HepG2 (cell line): ENCODE data around the gene UPB1. TPM values are rescaled to one million over a fixed set of nuclear protein-coding genes. Genes with fewer than 3 reads are reported as not detected.

Experiments used
- ATAC-seq: fragments of 200-7000 bp; cut with Tn5 transposase; 3 replicates; pipeline ENCODE4 v1.9.1; 2020; ENCODE audit warnings: mild to moderate bottlenecking, moderate library complexity
- BruUV-seq: library from RNA; stranded (reverse); fragments of 400-500 nt; replicated peaks from 2 replicates; lab custom pipeline; 2021; lab: Mats Ljungman, UMichigan
- CTCF ChIA-PET: fragments of 300-600 bp; formaldehyde crosslinking; extraction: SDS; loops from one replicate; lab custom pipeline; 2021; ENCODE audit warnings: low total read pairs, inconsistent platforms, low intra/inter-chr PET ratio; lab: Yijun Ruan, JAX
- POLR2A ChIA-PET: fragments of 350-600 bp; sonication (Branson Sonifier 250); formaldehyde crosslinking; loops from one replicate; lab custom pipeline; 2020; ENCODE audit warnings: antibody characterized with exemption, inconsistent platforms; lab: Yijun Ruan, JAX
- DNase-seq: peaks from one replicate; pipeline ENCODE4 v3.0.0-alpha.2; 2015; ENCODE audit warnings: low spot score
- FAIRE-seq: peaks from 3 replicates; lab custom pipeline; 2011; peaks lifted over from hg19 to GRCh38; lab: Jason Lieb, UNC
- H2AFZ ChIP-seq: one replicate; pipeline ENCODE4 v1.6.1; 2011; ENCODE audit warnings: low read length, inconsistent platforms
- H3K27ac ChIP-seq: fragments of 300-600 bp; 3 replicates; pipeline ENCODE4 v1.8.0; 2011; ENCODE audit warnings: mixed run types, mild to moderate bottlenecking, mixed read lengths, low read length, inconsistent platforms; ENCODE audit not compliant: insufficient read depth; ENCODE audit errors: extremely low read length
- H3K27me3 ChIP-seq, 2 experiments: fragments of 200-600 bp in 1 of 2; 2 replicates in 1 of 2; 3 replicates in 1 of 2; pipeline versions ENCODE4 v1.6.0 to v1.8.0; 2011; ENCODE audit warnings: low read length in 2 of 2, mild to moderate bottlenecking in 2 of 2, moderate library complexity in 2 of 2, inconsistent platforms in 1 of 2; ENCODE audit not compliant: insufficient read depth in 2 of 2, control insufficient read depth in 1 of 2
- H3K36me3 ChIP-seq, 2 experiments: fragments of 200-600 bp in 1 of 2; replicated peaks in 1 of 2; 2 replicates in 1 of 2; 3 replicates in 1 of 2; pipeline versions ENCODE4 v1.5.1 to v1.8.0; 2011; ENCODE audit warnings: low read length in 2 of 2, inconsistent platforms in 1 of 2; ENCODE audit not compliant: insufficient read depth in 2 of 2, control insufficient read depth in 1 of 2
- H3K4me1 ChIP-seq: 2 replicates; pipeline ENCODE4 v1.5.1; 2012; ENCODE audit warnings: low read length, inconsistent platforms; ENCODE audit not compliant: insufficient read depth
- H3K4me2 ChIP-seq: 2 replicates; pipeline ENCODE4 v1.6.0; 2011; ENCODE audit warnings: low read depth, low read length, inconsistent platforms
- H3K4me3 ChIP-seq, 3 experiments: fragments of 200-600 bp in 1 of 3; sonication (generic), shearing (Covaris generic) in 1 of 3; replicated peaks in 1 of 3; 2 replicates each; pipeline ENCODE4 v1.5.1; 2011 to 2016; ENCODE audit warnings: low read length in 3 of 3, inconsistent platforms in 2 of 3, low read depth in 2 of 3, mild to moderate bottlenecking in 2 of 3, control low read depth in 1 of 3, mixed read lengths in 1 of 3; ENCODE audit not compliant: insufficient read depth in 1 of 3
- H3K79me2 ChIP-seq: one replicate; pipeline ENCODE4 v1.6.1; 2011; ENCODE audit warnings: low read length, inconsistent platforms; ENCODE audit not compliant: insufficient read depth
- H3K9ac ChIP-seq: 2 replicates; pipeline ENCODE4 v1.6.0; 2011; ENCODE audit warnings: mild to moderate bottlenecking, low read depth, low read length, inconsistent platforms; ENCODE audit not compliant: insufficient read depth
- H3K9me3 ChIP-seq: 2 replicates; pipeline ENCODE4 v1.5.1; 2012; ENCODE audit warnings: mild to moderate bottlenecking, low read length
- H4K20me1 ChIP-seq: 2 replicates; pipeline ENCODE4 v1.6.0; 2011; ENCODE audit warnings: inconsistent platforms, mild to moderate bottlenecking, low read length, moderate library complexity; ENCODE audit not compliant: insufficient read depth
- FOSL2 ChIP-seq: sonication (generic); formaldehyde crosslinking; IDR thresholded peaks from 2 replicates; pipeline ENCODE4 v1.4.0; 2020; ENCODE audit warnings: missing genetic modification reagents
- KDM3A ChIP-seq: IDR thresholded peaks from 2 replicates; pipeline ENCODE4 v1.6.1; 2018; ENCODE audit warnings: low read depth, missing compliant biosample characterization
- MAF1 ChIP-seq: sonication (generic); formaldehyde crosslinking; IDR thresholded peaks from 2 replicates; pipeline ENCODE4 v1.5.0; 2020; ENCODE audit warnings: missing genetic modification reagents, borderline replicate concordance
- MIER2 ChIP-seq: IDR thresholded peaks from 2 replicates; pipeline ENCODE4 v1.6.1; 2016; ENCODE audit warnings: missing biosample characterization, missing genetic modification reagents
- MYC ChIP-seq: sonication (generic); formaldehyde crosslinking; IDR thresholded peaks from 2 replicates; pipeline ENCODE4 v1.9.0; 2021; ENCODE audit warnings: missing genetic modification reagents, borderline replicate concordance
- NCOA1 ChIP-seq: sonication (generic); formaldehyde crosslinking; IDR thresholded peaks from 2 replicates; pipeline ENCODE4 v1.9.0; 2021; ENCODE audit warnings: missing genetic modification reagents
- POLR2AphosphoS2 ChIP-seq: IDR thresholded peaks from 2 replicates; pipeline ENCODE4 v1.6.1; 2011; ENCODE audit warnings: low read depth, low read length, improper control_type of control experiment
- RXRA ChIP-seq: sonication (generic); formaldehyde crosslinking; IDR thresholded peaks from 2 replicates; pipeline ENCODE4 v1.5.1; 2020; ENCODE audit warnings: missing genetic modification reagents
- SAP130 ChIP-seq: IDR thresholded peaks from 2 replicates; pipeline ENCODE4 v1.6.1; 2016; ENCODE audit warnings: low read depth
- SNAPC2 ChIP-seq: sonication (generic); formaldehyde crosslinking; IDR thresholded peaks from 2 replicates; pipeline ENCODE4 v1.8.1; 2022; ENCODE audit warnings: mild to moderate bottlenecking, missing genetic modification reagents
- SPEN ChIP-seq: sonication (generic); formaldehyde crosslinking; IDR thresholded peaks from 2 replicates; pipeline ENCODE4 v1.5.1; 2020; ENCODE audit warnings: low read depth, mild to moderate bottlenecking, missing genetic modification reagents
- TOPORS ChIP-seq: sonication (generic); formaldehyde crosslinking; IDR thresholded peaks from 2 replicates; pipeline ENCODE4 v1.8.0; 2023; ENCODE audit warnings: mild to moderate bottlenecking, missing genetic modification reagents
- ZFP1 ChIP-seq: IDR thresholded peaks from 2 replicates; pipeline ENCODE4 v1.6.1; 2016
- ZNF292 ChIP-seq: sonication (generic); formaldehyde crosslinking; IDR thresholded peaks from 2 replicates; pipeline ENCODE4 v1.8.1; 2022; ENCODE audit warnings: mild to moderate bottlenecking, low read depth, missing genetic modification reagents, borderline replicate concordance
- ZNF768 ChIP-seq: sonication (generic); formaldehyde crosslinking; IDR thresholded peaks from 2 replicates; pipeline ENCODE4 v1.4.0; 2020; ENCODE audit warnings: missing genetic modification reagents
- WGBS: methylation state at CpG from one replicate; pipeline ENCODE4 v1.1.6; 2017; ENCODE audit warnings: low lambda C conversion rate; 5-methylcytosine and 5-hydroxymethylcytosine counted together
- in situ Hi-C: cut with HindIII; loops from 2 replicates; pipeline ENCODE4 v1.10.0; 2017; ENCODE audit warnings: low pct_unique_long_range_greater_than_20kb; ENCODE audit not compliant: extremely low pct_ligation_motif_present
- intact Hi-C: fragments of 100-400 bp; cut with micrococcal nuclease; formaldehyde crosslinking; loops from one replicate; pipeline ENCODE4 v1.10.0; 2022; ENCODE audit not compliant: unreplicated experiment
- polyA plus RNA-seq, 8 experiments: library from polyadenylated mRNA; depleted of rRNA in 3 of 8; stranded (reverse) in 7 of 8; unstranded in 1 of 8; fragments of >200 nt; fragmentation: Illumina TruSeq in 4 of 8; extraction: Trizol in 4 of 8; gene quantifications; 2 replicates each; pipeline versions ENCODE4 v1.2.1 to v1.2.3, GENCODE V29; 2011 to 2016; ENCODE audit warnings: low read depth in 4 of 8, missing spikeins in 1 of 8, mixed read lengths in 1 of 8; ENCODE audit not compliant: insufficient read depth in 1 of 8
- total RNA-seq, 5 experiments: library from RNA; depleted of rRNA; stranded (reverse); fragments of >200 nt; fragmentation: Illumina TruSeq; extraction: Trizol; gene quantifications; 2 replicates each; pipeline ENCODE4 v1.2.3, GENCODE V29; 2016; ENCODE audit warnings: low read depth in 1 of 5
- TF ChIP-seq, protein P1 (sequence below): IDR thresholded peaks from 2 replicates; pipeline ENCODE4 v1.6.1; 2012; ENCODE audit warnings: low read depth, low read length, improper control_type of control experiment
- TF ChIP-seq, protein P2 (sequence below): sonication (generic); formaldehyde crosslinking; conservative IDR thresholded peaks from 2 replicates; pipeline ENCODE4 v1.8.1; 2023; ENCODE audit warnings: missing genetic modification reagents
- TF ChIP-seq, protein P3 (sequence below): IDR thresholded peaks from 2 replicates; pipeline ENCODE4 v1.6.1; 2016; ENCODE audit warnings: missing genetic modification reagents, missing compliant biosample characterization
- TF ChIP-seq, protein P4 (sequence below): IDR thresholded peaks from 2 replicates; pipeline ENCODE4 v1.6.1; 2016; ENCODE audit warnings: low read depth, borderline replicate concordance
- TF ChIP-seq, protein P5 (sequence below): sonication (generic); formaldehyde crosslinking; IDR thresholded peaks from 2 replicates; pipeline ENCODE4 v1.5.0; 2020; ENCODE audit warnings: mild to moderate bottlenecking, missing genetic modification reagents

UPB1 gene
- total and polyA plus RNA-seq, 2 of the 13 experiments (the other 11 are each of a cell fraction or from before 2014, with no cell fraction given) = 0.38 to 1.2 TPM

DNA sequence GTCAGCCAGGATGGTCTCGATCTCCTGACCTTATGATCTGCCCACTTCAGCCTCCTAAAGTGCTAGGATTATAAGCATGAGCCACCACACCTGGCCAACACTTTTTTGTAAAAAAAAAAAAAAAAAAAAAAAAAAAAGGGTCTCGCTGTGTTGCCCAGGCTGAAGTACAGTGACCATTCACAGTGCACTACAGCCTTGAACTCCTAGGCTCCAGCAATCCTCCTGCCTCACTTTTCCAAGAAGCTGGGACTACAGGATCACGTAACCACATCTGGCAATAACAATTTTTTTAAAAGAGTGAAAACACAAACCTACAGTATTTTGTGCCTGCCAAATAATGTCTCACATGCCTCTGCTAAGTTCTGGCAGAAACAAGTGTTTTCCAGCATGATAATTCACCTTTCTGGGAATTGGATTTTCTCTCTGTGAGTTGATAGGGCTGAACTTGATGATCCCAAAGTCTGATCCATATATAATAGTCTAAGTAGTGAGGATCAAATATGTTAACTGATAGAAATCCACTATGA lies 37.2 kb upstream of the UPB1 start:
- no peak overlapping the region for H2AFZ ChIP-seq
- H3K9ac ChIP-seq = no peak overlapping the region
- H3K27me3 ChIP-seq = no peaks in the 10 kb centered on the region
- CTCF ChIA-PET = no interaction called here
- H3K4me1 ChIP-seq = peaks cover 51% of the 10 kb centered on the region
- intact Hi-C loops (no loop called here), in situ Hi-C loops (no loop called here)
- DNase-seq = no peak
- 72% methylated on average over 3 of the region's 3 CpGs for WGBS
- no peaks in the 10 kb centered on the region for H3K79me2 ChIP-seq
- no peaks in the 10 kb centered on the region for H4K20me1 ChIP-seq
- H3K36me3 ChIP-seq = no peaks in the 10 kb centered on the region
- H3K9me3 ChIP-seq = no peaks in the 10 kb centered on the region
- no peak for FAIRE-seq
- TF ChIP-seq ZNF768 (CRISPR knock-in tag) (no peak), TOPORS (CRISPR knock-in tag) (no peak), MIER2 (CRISPR knock-in tag) (no peak), RXRA (no peak), KDM3A (CRISPR knock-in tag) (no peak), POLR2AphosphoS2 (no peak), MAF1 (CRISPR knock-in tag) (no peak), FOSL2 (CRISPR knock-in tag) (no peak), NCOA1 (CRISPR knock-in tag) (no peak), MYC (no peak), ZNF292 (CRISPR knock-in tag) (no peak), SPEN (CRISPR knock-in tag) (no peak), SNAPC2 (no peak), SAP130 (CRISPR knock-in tag) (no peak), ZFP1 (CRISPR knock-in tag) (no peak)
- TF ChIP-seq, protein P1, sequence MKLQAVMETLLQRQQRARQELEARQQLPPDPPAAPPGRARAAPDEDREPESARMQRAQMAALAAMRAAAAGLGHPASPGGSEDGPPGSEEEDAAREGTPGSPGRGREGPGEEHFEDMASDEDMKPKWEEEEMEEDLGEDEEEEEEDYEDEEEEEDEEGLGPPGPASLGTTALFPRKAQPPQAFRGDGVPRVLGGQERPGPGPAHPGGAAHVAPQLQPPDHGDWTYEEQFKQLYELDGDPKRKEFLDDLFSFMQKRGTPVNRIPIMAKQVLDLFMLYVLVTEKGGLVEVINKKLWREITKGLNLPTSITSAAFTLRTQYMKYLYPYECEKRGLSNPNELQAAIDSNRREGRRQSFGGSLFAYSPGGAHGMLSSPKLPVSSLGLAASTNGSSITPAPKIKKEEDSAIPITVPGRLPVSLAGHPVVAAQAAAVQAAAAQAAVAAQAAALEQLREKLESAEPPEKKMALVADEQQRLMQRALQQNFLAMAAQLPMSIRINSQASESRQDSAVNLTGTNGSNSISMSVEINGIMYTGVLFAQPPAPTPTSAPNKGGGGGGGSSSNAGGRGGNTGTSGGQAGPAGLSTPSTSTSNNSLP = no peak
- TF ChIP-seq, protein P2, sequence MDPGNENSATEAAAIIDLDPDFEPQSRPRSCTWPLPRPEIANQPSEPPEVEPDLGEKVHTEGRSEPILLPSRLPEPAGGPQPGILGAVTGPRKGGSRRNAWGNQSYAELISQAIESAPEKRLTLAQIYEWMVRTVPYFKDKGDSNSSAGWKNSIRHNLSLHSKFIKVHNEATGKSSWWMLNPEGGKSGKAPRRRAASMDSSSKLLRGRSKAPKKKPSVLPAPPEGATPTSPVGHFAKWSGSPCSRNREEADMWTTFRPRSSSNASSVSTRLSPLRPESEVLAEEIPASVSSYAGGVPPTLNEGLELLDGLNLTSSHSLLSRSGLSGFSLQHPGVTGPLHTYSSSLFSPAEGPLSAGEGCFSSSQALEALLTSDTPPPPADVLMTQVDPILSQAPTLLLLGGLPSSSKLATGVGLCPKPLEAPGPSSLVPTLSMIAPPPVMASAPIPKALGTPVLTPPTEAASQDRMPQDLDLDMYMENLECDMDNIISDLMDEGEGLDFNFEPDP (CRISPR knock-in tag) = no peak
- TF ChIP-seq, protein P3, sequence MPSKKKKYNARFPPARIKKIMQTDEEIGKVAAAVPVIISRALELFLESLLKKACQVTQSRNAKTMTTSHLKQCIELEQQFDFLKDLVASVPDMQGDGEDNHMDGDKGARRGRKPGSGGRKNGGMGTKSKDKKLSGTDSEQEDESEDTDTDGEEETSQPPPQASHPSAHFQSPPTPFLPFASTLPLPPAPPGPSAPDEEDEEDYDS (CRISPR knock-in tag) = no peak
- TF ChIP-seq, protein P4, sequence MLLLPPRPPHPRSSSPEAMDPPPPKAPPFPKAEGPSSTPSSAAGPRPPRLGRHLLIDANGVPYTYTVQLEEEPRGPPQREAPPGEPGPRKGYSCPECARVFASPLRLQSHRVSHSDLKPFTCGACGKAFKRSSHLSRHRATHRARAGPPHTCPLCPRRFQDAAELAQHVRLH (CRISPR knock-in tag) = no peak
- TF ChIP-seq, protein P5, sequence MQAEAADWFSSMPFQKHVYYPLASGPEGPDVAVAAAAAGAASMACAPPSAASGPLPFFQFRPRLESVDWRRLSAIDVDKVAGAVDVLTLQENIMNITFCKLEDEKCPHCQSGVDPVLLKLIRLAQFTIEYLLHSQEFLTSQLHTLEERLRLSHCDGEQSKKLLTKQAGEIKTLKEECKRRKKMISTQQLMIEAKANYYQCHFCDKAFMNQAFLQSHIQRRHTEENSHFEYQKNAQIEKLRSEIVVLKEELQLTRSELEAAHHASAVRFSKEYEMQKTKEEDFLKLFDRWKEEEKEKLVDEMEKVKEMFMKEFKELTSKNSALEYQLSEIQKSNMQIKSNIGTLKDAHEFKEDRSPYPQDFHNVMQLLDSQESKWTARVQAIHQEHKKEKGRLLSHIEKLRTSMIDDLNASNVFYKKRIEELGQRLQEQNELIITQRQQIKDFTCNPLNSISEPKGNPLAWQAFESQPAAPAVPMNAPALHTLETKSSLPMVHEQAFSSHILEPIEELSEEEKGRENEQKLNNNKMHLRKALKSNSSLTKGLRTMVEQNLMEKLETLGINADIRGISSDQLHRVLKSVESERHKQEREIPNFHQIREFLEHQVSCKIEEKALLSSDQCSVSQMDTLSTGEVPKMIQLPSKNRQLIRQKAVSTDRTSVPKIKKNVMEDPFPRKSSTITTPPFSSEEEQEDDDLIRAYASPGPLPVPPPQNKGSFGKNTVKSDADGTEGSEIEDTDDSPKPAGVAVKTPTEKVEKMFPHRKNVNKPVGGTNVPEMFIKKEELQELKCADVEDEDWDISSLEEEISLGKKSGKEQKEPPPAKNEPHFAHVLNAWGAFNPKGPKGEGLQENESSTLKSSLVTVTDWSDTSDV (CRISPR knock-in tag) = no peak
- no peak for ATAC-seq
- POLR2A ChIA-PET = no interaction called here
- BruUV-seq = no TSS peak
- H3K4me3 ChIP-seq = no peak overlapping the region
- no peak overlapping the region for H3K27ac ChIP-seq
- H3K4me2 ChIP-seq = no peak overlapping the region
